Measurements from ENCODE around the gene PKNOX2.

DNA sequence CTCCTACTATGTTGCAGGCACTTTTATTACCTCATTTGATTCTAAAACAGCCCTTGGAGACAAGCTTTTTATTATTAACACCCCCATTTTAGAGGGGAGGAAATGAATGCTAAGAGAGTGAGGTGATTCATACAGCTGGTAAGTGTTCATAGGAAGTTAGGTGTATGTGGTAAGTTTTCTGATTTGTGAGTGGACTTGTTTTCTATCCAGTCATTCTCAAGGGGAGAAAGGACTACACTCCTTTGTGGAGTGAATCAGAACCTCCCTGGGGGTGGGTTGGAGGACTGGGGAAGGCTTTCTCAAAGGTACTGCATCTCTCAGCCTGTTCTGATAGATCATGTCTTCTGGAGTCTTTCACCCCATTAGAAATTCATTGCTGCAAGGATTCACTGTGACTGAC is 23.5 kb downstream of the PKNOX2 start:
- TF ChIP-seq, protein P1, sequence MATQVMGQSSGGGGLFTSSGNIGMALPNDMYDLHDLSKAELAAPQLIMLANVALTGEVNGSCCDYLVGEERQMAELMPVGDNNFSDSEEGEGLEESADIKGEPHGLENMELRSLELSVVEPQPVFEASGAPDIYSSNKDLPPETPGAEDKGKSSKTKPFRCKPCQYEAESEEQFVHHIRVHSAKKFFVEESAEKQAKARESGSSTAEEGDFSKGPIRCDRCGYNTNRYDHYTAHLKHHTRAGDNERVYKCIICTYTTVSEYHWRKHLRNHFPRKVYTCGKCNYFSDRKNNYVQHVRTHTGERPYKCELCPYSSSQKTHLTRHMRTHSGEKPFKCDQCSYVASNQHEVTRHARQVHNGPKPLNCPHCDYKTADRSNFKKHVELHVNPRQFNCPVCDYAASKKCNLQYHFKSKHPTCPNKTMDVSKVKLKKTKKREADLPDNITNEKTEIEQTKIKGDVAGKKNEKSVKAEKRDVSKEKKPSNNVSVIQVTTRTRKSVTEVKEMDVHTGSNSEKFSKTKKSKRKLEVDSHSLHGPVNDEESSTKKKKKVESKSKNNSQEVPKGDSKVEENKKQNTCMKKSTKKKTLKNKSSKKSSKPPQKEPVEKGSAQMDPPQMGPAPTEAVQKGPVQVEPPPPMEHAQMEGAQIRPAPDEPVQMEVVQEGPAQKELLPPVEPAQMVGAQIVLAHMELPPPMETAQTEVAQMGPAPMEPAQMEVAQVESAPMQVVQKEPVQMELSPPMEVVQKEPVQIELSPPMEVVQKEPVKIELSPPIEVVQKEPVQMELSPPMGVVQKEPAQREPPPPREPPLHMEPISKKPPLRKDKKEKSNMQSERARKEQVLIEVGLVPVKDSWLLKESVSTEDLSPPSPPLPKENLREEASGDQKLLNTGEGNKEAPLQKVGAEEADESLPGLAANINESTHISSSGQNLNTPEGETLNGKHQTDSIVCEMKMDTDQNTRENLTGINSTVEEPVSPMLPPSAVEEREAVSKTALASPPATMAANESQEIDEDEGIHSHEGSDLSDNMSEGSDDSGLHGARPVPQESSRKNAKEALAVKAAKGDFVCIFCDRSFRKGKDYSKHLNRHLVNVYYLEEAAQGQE (IDR thresholded peaks at IDR 0.05; ENCODE audit: insufficient replicate concordance, low read depth): no peak
- TF ChIP-seq POLR2AphosphoS5 (IDR thresholded peaks at IDR 0.05; ENCODE audit: low read depth) (no peak), GABPA (IDR thresholded peaks at IDR 0.05; ENCODE audit: low read depth) (no peak)
- TF ChIP-seq, protein P2, sequence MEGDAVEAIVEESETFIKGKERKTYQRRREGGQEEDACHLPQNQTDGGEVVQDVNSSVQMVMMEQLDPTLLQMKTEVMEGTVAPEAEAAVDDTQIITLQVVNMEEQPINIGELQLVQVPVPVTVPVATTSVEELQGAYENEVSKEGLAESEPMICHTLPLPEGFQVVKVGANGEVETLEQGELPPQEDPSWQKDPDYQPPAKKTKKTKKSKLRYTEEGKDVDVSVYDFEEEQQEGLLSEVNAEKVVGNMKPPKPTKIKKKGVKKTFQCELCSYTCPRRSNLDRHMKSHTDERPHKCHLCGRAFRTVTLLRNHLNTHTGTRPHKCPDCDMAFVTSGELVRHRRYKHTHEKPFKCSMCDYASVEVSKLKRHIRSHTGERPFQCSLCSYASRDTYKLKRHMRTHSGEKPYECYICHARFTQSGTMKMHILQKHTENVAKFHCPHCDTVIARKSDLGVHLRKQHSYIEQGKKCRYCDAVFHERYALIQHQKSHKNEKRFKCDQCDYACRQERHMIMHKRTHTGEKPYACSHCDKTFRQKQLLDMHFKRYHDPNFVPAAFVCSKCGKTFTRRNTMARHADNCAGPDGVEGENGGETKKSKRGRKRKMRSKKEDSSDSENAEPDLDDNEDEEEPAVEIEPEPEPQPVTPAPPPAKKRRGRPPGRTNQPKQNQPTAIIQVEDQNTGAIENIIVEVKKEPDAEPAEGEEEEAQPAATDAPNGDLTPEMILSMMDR (IDR thresholded peaks at IDR 0.05; ENCODE audit: insufficient read depth, low read length): no peak
